Measurements from ENCODE around the gene CBX1. TPM values are rescaled to one million over a fixed set of nuclear protein-coding genes. Genes with fewer than 3 reads are reported as not detected.
A peak's percentile ranks its signal among the peaks of the same experiment; 100 is the strongest.

Gene CBX1
- total RNA-seq, 4 donors from 2014 or later = 18.4 to 27.5 (median 22.3) TPM

DNA sequence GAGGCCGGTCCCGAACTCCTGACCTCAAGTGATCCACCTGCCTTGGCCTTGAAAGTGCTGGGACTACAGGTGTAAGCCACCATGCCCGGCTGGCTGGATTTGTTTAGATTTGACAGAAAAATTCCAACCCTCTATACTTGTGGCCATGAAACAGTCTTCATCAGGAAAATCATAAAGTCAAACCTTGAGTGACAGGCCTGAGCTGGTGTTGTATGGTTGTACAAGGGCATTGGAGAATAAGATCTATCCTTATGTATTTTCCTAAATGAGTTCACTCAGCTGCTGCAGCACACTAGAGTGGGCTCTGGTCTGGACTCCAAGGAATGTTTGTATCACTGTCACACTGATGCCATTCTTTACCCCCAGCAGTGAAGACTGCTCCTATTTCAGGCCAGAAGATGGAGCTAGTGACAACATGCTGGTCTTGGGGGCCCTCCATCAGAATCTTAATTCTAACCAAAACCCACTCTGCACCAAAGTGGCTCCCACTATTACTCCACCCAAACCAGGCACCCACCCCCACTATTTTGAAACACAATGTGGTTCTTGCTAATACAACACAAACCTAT is 33.7 kb upstream of the CBX1 start:
- no peak for TF ChIP-seq POLR2AphosphoS5 (IDR thresholded peaks at IDR 0.05)
- no peak for TF ChIP-seq EP300 (IDR thresholded peaks at IDR 0.05)
- no peak for TF ChIP-seq POLR2A (IDR thresholded peaks at IDR 0.05)
- TF ChIP-seq, protein P1, sequence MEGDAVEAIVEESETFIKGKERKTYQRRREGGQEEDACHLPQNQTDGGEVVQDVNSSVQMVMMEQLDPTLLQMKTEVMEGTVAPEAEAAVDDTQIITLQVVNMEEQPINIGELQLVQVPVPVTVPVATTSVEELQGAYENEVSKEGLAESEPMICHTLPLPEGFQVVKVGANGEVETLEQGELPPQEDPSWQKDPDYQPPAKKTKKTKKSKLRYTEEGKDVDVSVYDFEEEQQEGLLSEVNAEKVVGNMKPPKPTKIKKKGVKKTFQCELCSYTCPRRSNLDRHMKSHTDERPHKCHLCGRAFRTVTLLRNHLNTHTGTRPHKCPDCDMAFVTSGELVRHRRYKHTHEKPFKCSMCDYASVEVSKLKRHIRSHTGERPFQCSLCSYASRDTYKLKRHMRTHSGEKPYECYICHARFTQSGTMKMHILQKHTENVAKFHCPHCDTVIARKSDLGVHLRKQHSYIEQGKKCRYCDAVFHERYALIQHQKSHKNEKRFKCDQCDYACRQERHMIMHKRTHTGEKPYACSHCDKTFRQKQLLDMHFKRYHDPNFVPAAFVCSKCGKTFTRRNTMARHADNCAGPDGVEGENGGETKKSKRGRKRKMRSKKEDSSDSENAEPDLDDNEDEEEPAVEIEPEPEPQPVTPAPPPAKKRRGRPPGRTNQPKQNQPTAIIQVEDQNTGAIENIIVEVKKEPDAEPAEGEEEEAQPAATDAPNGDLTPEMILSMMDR (IDR thresholded peaks at IDR 0.05) = no peak
- no peak overlapping the region for H3K4me3 ChIP-seq

DNA sequence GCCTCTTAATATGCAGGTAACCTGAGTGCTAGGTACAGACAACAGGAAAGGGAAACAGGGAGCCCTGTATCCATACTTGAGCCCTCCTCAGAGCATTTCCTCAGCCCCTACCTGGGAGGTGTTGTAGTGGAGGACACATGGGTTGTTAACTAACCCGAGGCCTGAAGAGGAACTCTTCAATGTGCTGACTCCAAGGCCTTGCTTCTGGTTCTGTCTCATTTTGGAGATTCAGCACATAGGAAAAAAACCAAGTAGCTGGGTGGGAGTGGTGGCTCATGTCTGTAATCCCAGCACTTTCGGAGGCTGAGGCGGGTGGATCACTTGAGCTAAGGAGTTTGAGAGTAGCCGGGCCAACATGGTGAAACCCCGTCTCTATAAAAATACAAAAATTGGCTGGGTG is 31.1 kb upstream of the CBX1 start:
- no peak for DNase-seq (ENCODE audit: low spot score in 2 of 2)
- H3K9me3 ChIP-seq = no peaks in the 10 kb centered on the region
- no peak overlapping the region for H3K4me3 ChIP-seq
- H3K4me1 ChIP-seq = peaks cover 5% of the 10 kb centered on the region
- WGBS = 84% methylated on average over 5 of the region's 5 CpGs
- no peak overlapping the region for H3K27ac ChIP-seq
- no peak for TF ChIP-seq POLR2AphosphoS5 (IDR thresholded peaks at IDR 0.05)
- TF ChIP-seq POLR2A (IDR thresholded peaks at IDR 0.05) = no peak
- TF ChIP-seq, protein P1 (IDR thresholded peaks at IDR 0.05) = no peak
- no peak for TF ChIP-seq EP300 (IDR thresholded peaks at IDR 0.05)
- no peaks in the 10 kb centered on the region for H3K27me3 ChIP-seq
- H3K36me3 ChIP-seq = no peaks in the 10 kb centered on the region

More for the DNA sequence above, 33.7 kb upstream of the CBX1 start:
- no peaks in the 10 kb centered on the region for H3K9me3 ChIP-seq
- no peak overlapping the region for H3K27ac ChIP-seq
- WGBS = 90% methylated on average over 3 of the region's 3 CpGs
- no peaks in the 10 kb centered on the region for H3K27me3 ChIP-seq
- no peak for DNase-seq (ENCODE audit: low spot score in 2 of 2)
- H3K36me3 ChIP-seq = no peaks in the 10 kb centered on the region
- H3K4me1 ChIP-seq = no peaks in the 10 kb centered on the region

DNA sequence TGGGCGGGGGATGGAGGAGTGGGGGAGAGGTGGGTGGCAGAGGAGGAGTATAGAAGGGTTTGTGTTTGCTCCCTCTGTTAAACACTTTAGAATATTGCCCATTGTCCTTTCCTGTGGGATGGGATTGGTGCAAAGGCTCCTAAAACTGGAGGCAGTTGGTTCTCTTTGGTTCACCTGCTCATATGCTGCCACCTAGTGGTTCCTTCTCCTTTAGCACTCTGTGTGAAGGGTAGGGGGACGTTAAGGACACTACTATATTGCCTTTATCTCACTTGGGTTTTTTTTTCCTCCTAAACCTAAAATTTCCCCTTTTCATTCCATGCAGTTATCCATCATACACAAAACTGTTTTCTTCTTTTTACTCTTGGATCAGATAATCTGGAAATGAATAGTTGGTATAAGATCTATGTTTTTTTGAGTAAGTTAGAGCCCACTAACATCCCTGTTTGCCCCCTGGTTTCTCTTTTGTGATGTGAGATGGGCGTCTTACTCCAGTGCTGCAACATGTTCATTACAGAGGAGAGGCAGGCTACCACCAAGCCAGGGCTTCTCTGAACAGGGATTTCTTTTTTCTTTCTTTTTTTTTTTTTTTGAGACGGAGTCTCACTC is 30.0 kb upstream of the CBX1 start:
- no peak for TF ChIP-seq POLR2A (IDR thresholded peaks at IDR 0.05)
- TF ChIP-seq, protein P1 (IDR thresholded peaks at IDR 0.05) = peak; percentile 79 to 85
- no peak for DNase-seq (ENCODE audit: low spot score in 2 of 2)

DNA sequence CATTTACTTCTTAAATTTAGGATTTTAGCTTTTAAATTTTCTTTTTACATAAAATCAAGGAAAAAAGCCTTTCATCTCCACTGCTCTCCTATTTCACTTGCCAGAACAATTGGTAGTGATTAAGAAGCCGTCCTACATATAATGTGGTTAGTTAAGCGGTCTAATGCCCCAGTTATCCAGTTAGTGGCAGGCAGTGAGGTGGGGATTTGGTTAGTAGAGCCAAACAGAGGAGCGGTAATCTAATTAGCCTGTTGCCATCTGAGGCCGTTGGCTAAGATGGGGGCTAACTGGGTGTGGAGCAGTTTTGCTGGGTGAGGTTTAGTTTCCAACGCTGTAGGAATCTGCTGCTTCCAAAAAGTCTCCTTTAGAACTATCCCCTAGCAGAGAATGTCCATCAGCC is 28.7 kb upstream of the CBX1 start:
- Histone ChIP-seq H3K4me1 (peaks cover 11% of the 10 kb centered on the region), H3K27me3 (no peaks in the 10 kb centered on the region), H3K4me3 (no peak overlapping the region), H3K27ac (no peak overlapping the region), H3K9me3 (no peaks in the 10 kb centered on the region), H3K36me3 (peaks cover 16% of the 10 kb centered on the region)
- no peak for DNase-seq (ENCODE audit: low spot score in 2 of 2)
- no peak for TF ChIP-seq EP300 (IDR thresholded peaks at IDR 0.05)
- TF ChIP-seq, protein P1 (IDR thresholded peaks at IDR 0.05) = no peak
- no peak for TF ChIP-seq POLR2AphosphoS5 (IDR thresholded peaks at IDR 0.05)
- no peak for TF ChIP-seq POLR2A (IDR thresholded peaks at IDR 0.05)
- 48% methylated on average over 5 of the region's 5 CpGs for WGBS

More for the DNA sequence above, 30.0 kb upstream of the CBX1 start:
- Histone ChIP-seq H3K27ac (no peak overlapping the region), H3K27me3 (no peaks in the 10 kb centered on the region), H3K9me3 (no peaks in the 10 kb centered on the region), H3K36me3 (peaks cover 4% of the 10 kb centered on the region), H3K4me1 (peaks cover 11% of the 10 kb centered on the region), H3K4me3 (no peak overlapping the region)
- 52% methylated on average over 4 of the region's 4 CpGs for WGBS

DNA sequence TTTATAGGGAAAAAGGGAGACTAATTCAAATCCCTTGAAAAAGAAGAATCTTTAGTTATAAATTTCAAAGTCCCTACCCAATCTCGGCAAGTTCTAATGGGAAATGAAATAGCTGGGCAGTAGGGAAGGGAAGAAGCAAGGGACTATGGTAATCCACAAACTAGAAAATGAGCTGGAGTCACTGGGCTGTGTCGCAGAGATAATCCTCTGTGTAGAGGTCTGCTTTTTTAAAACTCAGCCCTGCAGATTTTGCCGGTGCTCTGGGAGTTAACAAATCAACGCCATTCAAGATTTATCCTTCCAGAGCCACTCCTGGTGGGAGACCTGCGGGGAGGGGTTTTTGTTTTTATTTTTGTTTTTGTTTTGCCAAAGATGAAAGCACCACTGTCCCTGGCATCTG is 27.1 kb upstream of the CBX1 start:
- Histone ChIP-seq H3K4me1 (peaks cover 11% of the 10 kb centered on the region), H3K36me3 (peaks cover 27% of the 10 kb centered on the region), H3K9me3 (no peaks in the 10 kb centered on the region), H3K27ac (no peak overlapping the region), H3K4me3 (no peak overlapping the region), H3K27me3 (no peaks in the 10 kb centered on the region)
- TF ChIP-seq, protein P1 (IDR thresholded peaks at IDR 0.05) = no peak
- TF ChIP-seq POLR2A (IDR thresholded peaks at IDR 0.05) = no peak
- no peak for TF ChIP-seq EP300 (IDR thresholded peaks at IDR 0.05)
- TF ChIP-seq POLR2AphosphoS5 (IDR thresholded peaks at IDR 0.05) = no peak
- no peak for DNase-seq (ENCODE audit: low spot score in 2 of 2)
- 62% methylated on average over 5 of the region's 5 CpGs for WGBS

All from suprapubic skin (tissue), 4 donors.